HepG2 (cell line): ENCODE measurements around the gene KDM4E. TPM values are rescaled to one million over a fixed set of nuclear protein-coding genes. Genes with fewer than 3 reads are reported as not detected.

Experiments
- ATAC-seq: fragments of 200-7000 bp; cut with Tn5 transposase; 3 replicates; pipeline ENCODE4 v1.9.1; 2020; ENCODE audit warnings: mild to moderate bottlenecking, moderate library complexity
- BruUV-seq: library from RNA; stranded (reverse); fragments of 400-500 nt; replicated peaks from 2 replicates; lab custom pipeline; 2021; lab: Mats Ljungman, UMichigan
- CTCF ChIA-PET: fragments of 300-600 bp; formaldehyde crosslinking; extraction: SDS; loops from one replicate; lab custom pipeline; 2021; ENCODE audit warnings: low total read pairs, inconsistent platforms, low intra/inter-chr PET ratio; lab: Yijun Ruan, JAX
- POLR2A ChIA-PET: fragments of 350-600 bp; sonication (Branson Sonifier 250); formaldehyde crosslinking; loops from one replicate; lab custom pipeline; 2020; ENCODE audit warnings: antibody characterized with exemption, inconsistent platforms; lab: Yijun Ruan, JAX
- DNase-seq: peaks from one replicate; pipeline ENCODE4 v3.0.0-alpha.2; 2015; ENCODE audit warnings: low spot score
- FAIRE-seq: peaks from 3 replicates; lab custom pipeline; 2011; peaks lifted over from hg19 to GRCh38; lab: Jason Lieb, UNC
- H2AFZ ChIP-seq: one replicate; pipeline ENCODE4 v1.6.1; 2011; ENCODE audit warnings: low read length, inconsistent platforms
- H3K27ac ChIP-seq: fragments of 300-600 bp; 3 replicates; pipeline ENCODE4 v1.8.0; 2011; ENCODE audit warnings: mixed run types, mild to moderate bottlenecking, mixed read lengths, low read length, inconsistent platforms; ENCODE audit not compliant: insufficient read depth; ENCODE audit errors: extremely low read length
- H3K27me3 ChIP-seq, 2 experiments: fragments of 200-600 bp in 1 of 2; 2 replicates in 1 of 2; 3 replicates in 1 of 2; pipeline versions ENCODE4 v1.6.0 to v1.8.0; 2011; ENCODE audit warnings: low read length in 2 of 2, mild to moderate bottlenecking in 2 of 2, moderate library complexity in 2 of 2, inconsistent platforms in 1 of 2; ENCODE audit not compliant: insufficient read depth in 2 of 2, control insufficient read depth in 1 of 2
- H3K36me3 ChIP-seq, 2 experiments: fragments of 200-600 bp in 1 of 2; replicated peaks in 1 of 2; 2 replicates in 1 of 2; 3 replicates in 1 of 2; pipeline versions ENCODE4 v1.5.1 to v1.8.0; 2011; ENCODE audit warnings: low read length in 2 of 2, inconsistent platforms in 1 of 2; ENCODE audit not compliant: insufficient read depth in 2 of 2, control insufficient read depth in 1 of 2
- H3K4me1 ChIP-seq: 2 replicates; pipeline ENCODE4 v1.5.1; 2012; ENCODE audit warnings: low read length, inconsistent platforms; ENCODE audit not compliant: insufficient read depth
- H3K4me2 ChIP-seq: 2 replicates; pipeline ENCODE4 v1.6.0; 2011; ENCODE audit warnings: low read depth, low read length, inconsistent platforms
- H3K4me3 ChIP-seq, 3 experiments: fragments of 200-600 bp in 1 of 3; sonication (generic), shearing (Covaris generic) in 1 of 3; replicated peaks in 1 of 3; 2 replicates each; pipeline ENCODE4 v1.5.1; 2011 to 2016; ENCODE audit warnings: low read length in 3 of 3, inconsistent platforms in 2 of 3, low read depth in 2 of 3, mild to moderate bottlenecking in 2 of 3, control low read depth in 1 of 3, mixed read lengths in 1 of 3; ENCODE audit not compliant: insufficient read depth in 1 of 3
- H3K79me2 ChIP-seq: one replicate; pipeline ENCODE4 v1.6.1; 2011; ENCODE audit warnings: low read length, inconsistent platforms; ENCODE audit not compliant: insufficient read depth
- H3K9ac ChIP-seq: 2 replicates; pipeline ENCODE4 v1.6.0; 2011; ENCODE audit warnings: mild to moderate bottlenecking, low read depth, low read length, inconsistent platforms; ENCODE audit not compliant: insufficient read depth
- H3K9me3 ChIP-seq: 2 replicates; pipeline ENCODE4 v1.5.1; 2012; ENCODE audit warnings: mild to moderate bottlenecking, low read length
- H4K20me1 ChIP-seq: 2 replicates; pipeline ENCODE4 v1.6.0; 2011; ENCODE audit warnings: inconsistent platforms, mild to moderate bottlenecking, low read length, moderate library complexity; ENCODE audit not compliant: insufficient read depth
- CBX5 ChIP-seq: sonication (generic); formaldehyde crosslinking; IDR thresholded peaks from 2 replicates; pipeline ENCODE4 v1.4.0; 2020; ENCODE audit warnings: missing genetic modification reagents, borderline replicate concordance
- DPF2 ChIP-seq: sonication (generic); formaldehyde crosslinking; IDR thresholded peaks from 2 replicates; pipeline ENCODE4 v1.4.0; 2020; ENCODE audit warnings: mild to moderate bottlenecking, low read depth, missing genetic modification reagents, borderline replicate concordance
- FOSL2 ChIP-seq: sonication (generic); formaldehyde crosslinking; IDR thresholded peaks from 2 replicates; pipeline ENCODE4 v1.4.0; 2020; ENCODE audit warnings: missing genetic modification reagents
- NFYB ChIP-seq: sonication (generic); formaldehyde crosslinking; IDR thresholded peaks from 2 replicates; pipeline ENCODE4 v1.4.0; 2020; ENCODE audit warnings: missing genetic modification reagents
- NR2C2 ChIP-seq: sonication (generic); formaldehyde crosslinking; IDR thresholded peaks from 2 replicates; pipeline ENCODE4 v1.4.0; 2020; ENCODE audit warnings: missing genetic modification reagents, mild to moderate bottlenecking, moderate library complexity, borderline replicate concordance
- PREB ChIP-seq: sonication (generic); formaldehyde crosslinking; IDR thresholded peaks from 2 replicates; pipeline ENCODE4 v1.4.0; 2020; ENCODE audit warnings: missing genetic modification reagents
- RAD21 ChIP-seq: fragments of 450-650 bp; formaldehyde crosslinking; IDR thresholded peaks from 2 replicates; pipeline ENCODE4 v1.5.0; 2020; ENCODE audit warnings: mild to moderate bottlenecking
- SMC3 ChIP-seq: IDR thresholded peaks from 2 replicates; pipeline ENCODE4 v1.6.1; 2011; ENCODE audit warnings: low read length, improper control_type of control experiment
- TOE1 ChIP-seq: sonication (generic); formaldehyde crosslinking; IDR thresholded peaks from 2 replicates; pipeline ENCODE4 v1.4.0; 2020; ENCODE audit warnings: mild to moderate bottlenecking, missing genetic modification reagents
- USF2 ChIP-seq, 2 experiments: sonication (generic) in 1 of 2; formaldehyde crosslinking in 1 of 2; IDR thresholded peaks; 2 replicates each; pipeline versions ENCODE4 v1.5.1 to v1.6.1; 2011 to 2020; ENCODE audit warnings: borderline replicate concordance in 1 of 2, low read depth in 1 of 2, low read length in 1 of 2, mild to moderate bottlenecking in 1 of 2, missing genetic modification reagents in 1 of 2, moderate library complexity in 1 of 2
- ZNF577 ChIP-seq: sonication (generic); formaldehyde crosslinking; IDR thresholded peaks from 2 replicates; pipeline ENCODE4 v1.4.0; 2020; ENCODE audit warnings: mild to moderate bottlenecking, low read depth, missing genetic modification reagents, borderline replicate concordance
- ZNF598 ChIP-seq: sonication (generic); formaldehyde crosslinking; IDR thresholded peaks from 2 replicates; pipeline ENCODE4 v1.5.1; 2020; ENCODE audit warnings: mild to moderate bottlenecking, missing genetic modification reagents, borderline replicate concordance
- ZNF644 ChIP-seq: IDR thresholded peaks from 2 replicates; pipeline ENCODE4 v1.6.1; 2016; ENCODE audit warnings: low read depth
- ZNF740 ChIP-seq: sonication (generic); formaldehyde crosslinking; IDR thresholded peaks from 2 replicates; pipeline ENCODE4 v1.4.0; 2020; ENCODE audit warnings: missing genetic modification reagents
- in situ Hi-C: cut with HindIII; loops from 2 replicates; pipeline ENCODE4 v1.10.0; 2017; ENCODE audit warnings: low pct_unique_long_range_greater_than_20kb; ENCODE audit not compliant: extremely low pct_ligation_motif_present
- intact Hi-C: fragments of 100-400 bp; cut with micrococcal nuclease; formaldehyde crosslinking; loops from one replicate; pipeline ENCODE4 v1.10.0; 2022; ENCODE audit not compliant: unreplicated experiment
- polyA plus RNA-seq, 8 experiments: library from polyadenylated mRNA; depleted of rRNA in 3 of 8; stranded (reverse) in 7 of 8; unstranded in 1 of 8; fragments of >200 nt; fragmentation: Illumina TruSeq in 4 of 8; extraction: Trizol in 4 of 8; gene quantifications; 2 replicates each; pipeline versions ENCODE4 v1.2.1 to v1.2.3, GENCODE V29; 2011 to 2016; ENCODE audit warnings: low read depth in 4 of 8, missing spikeins in 1 of 8, mixed read lengths in 1 of 8; ENCODE audit not compliant: insufficient read depth in 1 of 8
- total RNA-seq, 5 experiments: library from RNA; depleted of rRNA; stranded (reverse); fragments of >200 nt; fragmentation: Illumina TruSeq; extraction: Trizol; gene quantifications; 2 replicates each; pipeline ENCODE4 v1.2.3, GENCODE V29; 2016; ENCODE audit warnings: low read depth in 1 of 5

The KDM4E gene
- total and polyA plus RNA-seq, 2 of the 13 experiments (the other 11 are each of a cell fraction or from before 2014, with no cell fraction given): not detected

GRCh38 chr11:95003716-95004115, 21.3 kb upstream of the KDM4E start:
- H3K4me1 ChIP-seq: no peaks in the 10 kb centered on the region
- no peak for FAIRE-seq

More at GRCh38 chr11:95003716-95004115, 21.3 kb upstream of the KDM4E start:
- H3K9me3 ChIP-seq: no peaks in the 10 kb centered on the region
- ChIA-PET POLR2A (no interaction called here), CTCF (no interaction called here)
- no peak overlapping the region for H3K9ac ChIP-seq
- ATAC-seq: no peak
- no peak overlapping the region for H3K4me2 ChIP-seq
- H3K27ac ChIP-seq: no peak overlapping the region
- BruUV-seq: no TSS peak
- in situ Hi-C loops (no loop called here), intact Hi-C loops (no loop called here)
- no peaks in the 10 kb centered on the region for H3K36me3 ChIP-seq
- DNase-seq: no peak
- TF ChIP-seq ZNF577 (CRISPR knock-in tag) (no peak), FOSL2 (CRISPR knock-in tag) (no peak), RAD21 (CRISPR knock-in tag) (no peak), PREB (no peak), ZNF598 (CRISPR knock-in tag) (no peak), USF2 (IDR thresholded peaks at IDR 0.05; ENCODE audit: low read depth, low read length) (no peak), USF2 (CRISPR knock-in tag; IDR thresholded peaks at IDR 0.05; ENCODE audit: borderline replicate concordance) (no peak), SMC3 (no peak), DPF2 (CRISPR knock-in tag) (no peak), CBX5 (CRISPR knock-in tag) (no peak), ZNF644 (CRISPR knock-in tag) (no peak), NFYB (CRISPR knock-in tag) (no peak), NR2C2 (CRISPR knock-in tag) (no peak), ZNF740 (CRISPR knock-in tag) (no peak), TOE1 (CRISPR knock-in tag) (no peak)
- no peaks in the 10 kb centered on the region for H3K79me2 ChIP-seq
- no peaks in the 10 kb centered on the region for H3K27me3 ChIP-seq
- H4K20me1 ChIP-seq: no peaks in the 10 kb centered on the region
- H2AFZ ChIP-seq: no peak overlapping the region
- H3K4me3 ChIP-seq: no peak overlapping the region
